ENCODE measurements around the gene BAZ2B.

DNA sequence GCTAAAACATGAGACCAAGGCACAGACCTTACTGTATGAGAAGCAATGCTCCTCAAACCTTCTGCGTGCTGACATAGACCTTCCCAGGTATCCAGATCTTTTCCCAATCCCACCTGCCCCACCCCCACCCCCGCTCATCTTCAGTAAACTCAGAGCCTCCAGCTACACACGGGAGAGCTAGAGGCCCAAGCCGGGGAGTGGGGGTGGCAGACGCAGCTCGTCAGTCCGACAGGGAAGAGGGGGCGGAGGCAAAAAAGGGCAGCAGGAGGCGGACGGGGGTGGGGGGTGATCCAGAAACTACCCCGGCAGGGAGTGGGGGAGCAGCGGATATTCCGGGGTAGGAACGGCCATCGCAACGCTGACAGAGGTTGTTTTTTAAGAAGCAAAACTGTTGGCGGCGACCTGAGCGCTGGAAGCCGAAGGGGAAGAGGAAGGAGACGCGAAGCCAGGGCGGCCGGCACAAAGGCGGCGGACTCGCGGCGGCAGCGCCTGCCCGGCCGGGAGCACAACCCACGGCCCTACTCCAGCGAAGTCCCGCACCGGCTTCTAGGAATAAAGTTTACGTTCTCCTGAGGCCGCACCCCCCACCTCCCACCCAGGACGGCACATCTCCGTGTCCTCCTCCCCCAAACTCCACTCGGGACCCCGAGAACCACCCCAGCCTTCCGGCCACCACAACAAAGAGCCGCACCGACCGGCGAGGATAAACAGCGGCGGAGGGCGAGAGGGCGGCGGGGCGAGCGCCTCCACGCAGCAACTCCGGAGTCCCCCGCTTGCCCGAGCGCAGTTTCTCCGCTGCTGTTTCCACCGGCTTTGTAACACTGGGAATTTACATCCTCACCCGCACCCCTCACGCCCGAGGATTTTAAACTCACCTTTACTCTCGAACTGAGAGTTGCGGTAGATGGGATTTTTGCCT lies 722 bp downstream of the BAZ2B start:
- TF ChIP-seq CTCF (IDR thresholded peaks at IDR 0.05) (no peak), POLR2AphosphoS5 (IDR thresholded peaks at IDR 0.05) (peak; percentile 81 to 94 (median 88)), POLR2A (IDR thresholded peaks at IDR 0.05) (peak; percentile 88 to 89)

Measured in sigmoid colon (tissue), 4 donors.